OCI-LY1 (cell line): ENCODE data around the gene CEP57.

ENCODE experiments used
- H2AFZ ChIP-seq: fragments of 200-600 bp; sonication (generic), shearing (Covaris generic); 2 replicates; pipeline ENCODE4 v1.6.0; 2014; ENCODE audit warnings: antibody characterized with exemption, mild to moderate bottlenecking, low read length
- H3F3A ChIP-seq: fragments of 200-600 bp; sonication (generic), shearing (Covaris generic); 2 replicates; pipeline ENCODE4 v1.6.0; 2014; ENCODE audit warnings: mild to moderate bottlenecking, antibody characterized with exemption, low read length, moderate library complexity; ENCODE audit not compliant: insufficient read depth
- H3K27ac ChIP-seq: fragments of 200-600 bp; sonication (generic); 2 replicates; pipeline ENCODE4 v1.5.1; 2014; ENCODE audit warnings: low read length, mixed run types, mild to moderate bottlenecking, low read depth; ENCODE audit not compliant: poor library complexity, severe bottlenecking
- H3K27me3 ChIP-seq: fragments of 200-600 bp; sonication (generic); 2 replicates; pipeline ENCODE4 v1.6.0; 2014; ENCODE audit warnings: antibody characterized with exemption, mild to moderate bottlenecking, low read length, moderate library complexity; ENCODE audit not compliant: insufficient read depth
- H3K36me3 ChIP-seq: fragments of 200-600 bp; sonication (generic); 2 replicates; pipeline ENCODE4 v1.6.1; 2014; ENCODE audit warnings: mild to moderate bottlenecking, antibody characterized with exemption, low read length, moderate library complexity, mixed read lengths; ENCODE audit not compliant: insufficient read depth
- H3K4me1 ChIP-seq: fragments of 200-600 bp; sonication (generic); 2 replicates; pipeline ENCODE4 v1.5.1; 2014; ENCODE audit warnings: mild to moderate bottlenecking, low read length, moderate library complexity; ENCODE audit not compliant: insufficient read depth, severe bottlenecking
- H3K4me2 ChIP-seq: fragments of 200-600 bp; sonication (generic), shearing (Covaris generic); 2 replicates; pipeline ENCODE4 v1.6.1; 2014; ENCODE audit warnings: low read length
- H3K4me3 ChIP-seq: fragments of 200-600 bp; sonication (generic); 2 replicates; pipeline ENCODE4 v1.5.1; 2014; ENCODE audit warnings: low read length, low read depth, mild to moderate bottlenecking, mixed read lengths; ENCODE audit not compliant: poor library complexity, severe bottlenecking
- H3K79me2 ChIP-seq: fragments of 200-600 bp; shearing (Covaris generic); 2 replicates; pipeline ENCODE4 v1.6.1; 2016; ENCODE audit warnings: mixed run types, low read length, mixed read lengths; ENCODE audit not compliant: insufficient read depth
- H3K9ac ChIP-seq: fragments of 200-600 bp; sonication (generic), shearing (Covaris generic); 2 replicates; pipeline ENCODE4 v1.6.1; 2014; ENCODE audit warnings: mild to moderate bottlenecking, low read length, mixed read lengths
- H3K9me2 ChIP-seq: fragments of 200-600 bp; sonication (generic), shearing (Covaris generic); 2 replicates; pipeline ENCODE4 v1.6.1; 2014; ENCODE audit warnings: low read depth, mild to moderate bottlenecking, low read length, mixed read lengths
- H3K9me3 ChIP-seq: fragments of 200-600 bp; shearing (Covaris generic); 2 replicates; pipeline ENCODE4 v1.6.1; 2014; ENCODE audit warnings: low read length, mixed read lengths
- H4K20me1 ChIP-seq: fragments of 200-600 bp; sonication (generic), shearing (Covaris generic); 2 replicates; pipeline ENCODE4 v1.6.0; 2016; ENCODE audit warnings: mild to moderate bottlenecking, low read length; ENCODE audit not compliant: insufficient read depth
- EZH2 ChIP-seq: fragments of 200-600 bp; sonication (generic), shearing (Covaris generic); IDR thresholded peaks from 2 replicates; pipeline ENCODE4 v1.8.0; 2017; ENCODE audit warnings: borderline replicate concordance, mixed run types, mild to moderate bottlenecking, antibody characterized with exemption, low read length, moderate library complexity, mixed read lengths
- TF ChIP-seq, protein P1 (sequence below): fragments of 200-600 bp; sonication (generic), shearing (Covaris generic); IDR thresholded peaks from 2 replicates; pipeline ENCODE4 v1.5.1; 2017; ENCODE audit warnings: mild to moderate bottlenecking, antibody characterized with exemption, low read length, moderate library complexity, mixed read lengths

Gene CEP57

DNA sequence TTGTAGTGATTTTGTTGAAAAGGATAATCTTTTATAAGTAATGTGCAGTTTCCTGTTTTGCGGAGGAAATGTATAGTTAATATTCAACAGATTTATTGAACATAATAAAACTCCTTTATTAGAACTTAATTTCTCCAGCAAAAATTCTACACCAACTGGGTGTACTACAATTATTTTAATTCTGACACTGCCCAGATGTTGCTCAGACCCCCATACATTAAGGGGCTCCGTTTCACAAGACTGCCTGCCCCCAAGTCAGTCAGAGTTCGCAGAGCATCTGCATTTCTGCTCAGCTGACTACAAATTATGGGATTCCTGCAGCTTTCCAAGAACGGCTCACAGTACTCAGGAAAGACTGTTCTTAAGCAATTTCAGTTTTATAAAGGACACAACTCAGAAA is 6.2 kb downstream of the CEP57 start:
- Histone ChIP-seq H3K9me2 (no peaks in the 10 kb centered on the region), H3K4me1 (peaks cover 13% of the 10 kb centered on the region), H3K9me3 (no peaks in the 10 kb centered on the region), H3K36me3 (peaks cover 26% of the 10 kb centered on the region; the same call in 1 of the 2 replicates), H3K4me3 (no peak overlapping the region), H4K20me1 (no peaks in the 10 kb centered on the region), H2AFZ (no peak overlapping the region), H3K4me2 (no peak overlapping the region), H3F3A (no peaks in the 10 kb centered on the region), H3K79me2 (peaks cover 52% of the 10 kb centered on the region), H3K27ac (no peak overlapping the region), H3K9ac (no peak overlapping the region), H3K27me3 (no peaks in the 10 kb centered on the region)
- TF ChIP-seq EZH2: no peak
- TF ChIP-seq, protein P1, sequence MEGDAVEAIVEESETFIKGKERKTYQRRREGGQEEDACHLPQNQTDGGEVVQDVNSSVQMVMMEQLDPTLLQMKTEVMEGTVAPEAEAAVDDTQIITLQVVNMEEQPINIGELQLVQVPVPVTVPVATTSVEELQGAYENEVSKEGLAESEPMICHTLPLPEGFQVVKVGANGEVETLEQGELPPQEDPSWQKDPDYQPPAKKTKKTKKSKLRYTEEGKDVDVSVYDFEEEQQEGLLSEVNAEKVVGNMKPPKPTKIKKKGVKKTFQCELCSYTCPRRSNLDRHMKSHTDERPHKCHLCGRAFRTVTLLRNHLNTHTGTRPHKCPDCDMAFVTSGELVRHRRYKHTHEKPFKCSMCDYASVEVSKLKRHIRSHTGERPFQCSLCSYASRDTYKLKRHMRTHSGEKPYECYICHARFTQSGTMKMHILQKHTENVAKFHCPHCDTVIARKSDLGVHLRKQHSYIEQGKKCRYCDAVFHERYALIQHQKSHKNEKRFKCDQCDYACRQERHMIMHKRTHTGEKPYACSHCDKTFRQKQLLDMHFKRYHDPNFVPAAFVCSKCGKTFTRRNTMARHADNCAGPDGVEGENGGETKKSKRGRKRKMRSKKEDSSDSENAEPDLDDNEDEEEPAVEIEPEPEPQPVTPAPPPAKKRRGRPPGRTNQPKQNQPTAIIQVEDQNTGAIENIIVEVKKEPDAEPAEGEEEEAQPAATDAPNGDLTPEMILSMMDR: no peak

DNA sequence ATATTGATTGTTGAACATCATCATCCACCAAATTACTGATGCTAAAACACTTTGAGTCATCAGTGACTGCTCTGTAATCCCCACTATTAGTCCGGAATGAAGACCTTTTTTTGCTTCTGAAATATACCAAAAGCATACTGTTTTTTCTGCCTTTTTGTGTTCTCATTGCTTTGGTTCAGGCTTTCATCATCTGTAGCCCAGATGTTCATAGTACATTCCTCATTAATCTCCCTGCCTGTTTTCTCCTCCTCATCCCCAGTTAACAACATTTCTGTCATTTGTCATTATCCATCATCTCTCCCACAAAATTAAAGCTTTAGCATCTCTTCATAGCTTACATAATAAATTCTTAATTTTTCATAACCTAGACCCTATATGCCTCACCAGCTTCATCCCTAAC is 9.2 kb downstream of the CEP57 start:
- Histone ChIP-seq H3K36me3 (peaks cover 41% of the 10 kb centered on the region), H3K27me3 (no peaks in the 10 kb centered on the region), H3K9me3 (no peaks in the 10 kb centered on the region), H3K27ac (no peak overlapping the region), H3K9me2 (no peaks in the 10 kb centered on the region), H3F3A (no peaks in the 10 kb centered on the region), H3K79me2 (peaks cover 25% of the 10 kb centered on the region), H4K20me1 (no peaks in the 10 kb centered on the region), H3K9ac (no peak overlapping the region), H3K4me2 (no peak overlapping the region), H3K4me3 (no peak overlapping the region), H3K4me1 (no peaks in the 10 kb centered on the region), H2AFZ (no peak overlapping the region)
- TF ChIP-seq, protein P1: no peak
- TF ChIP-seq EZH2: no peak

DNA sequence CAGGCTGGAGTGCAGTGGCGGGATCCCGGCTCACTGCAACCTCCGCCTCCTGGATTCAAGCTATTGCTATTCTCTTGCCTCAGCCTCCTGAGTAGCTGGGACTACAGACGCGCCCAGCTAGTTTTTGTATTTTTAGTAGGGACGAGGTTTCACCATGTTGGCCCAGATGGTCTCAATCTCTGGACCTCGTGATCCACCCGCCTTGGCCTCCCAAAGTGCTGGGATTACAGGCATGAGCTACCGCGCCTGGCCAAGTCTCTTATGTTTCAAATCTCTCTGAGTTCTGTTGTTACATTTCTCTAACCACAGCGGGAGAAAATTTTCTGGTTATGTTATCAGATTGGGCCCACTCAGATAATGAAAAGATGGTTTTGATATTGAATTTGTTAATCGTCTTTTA is 10.1 kb downstream of the CEP57 start:
- no peak overlapping the region for H3K4me2 ChIP-seq
- H3K27ac ChIP-seq: no peak overlapping the region
- no peaks in the 10 kb centered on the region for H3K9me2 ChIP-seq
- no peak overlapping the region for H3K9ac ChIP-seq
- no peak for TF ChIP-seq EZH2
- TF ChIP-seq, protein P1: no peak
- no peak overlapping the region for H2AFZ ChIP-seq
- H3F3A ChIP-seq: no peaks in the 10 kb centered on the region
- H3K9me3 ChIP-seq: no peaks in the 10 kb centered on the region
- peaks cover 49% of the 10 kb centered on the region for H3K36me3 ChIP-seq
- no peak overlapping the region for H3K4me3 ChIP-seq
- H3K79me2 ChIP-seq: peaks cover 16% of the 10 kb centered on the region; the same call in 1 of the 2 replicates
- H3K4me1 ChIP-seq: no peaks in the 10 kb centered on the region
- no peaks in the 10 kb centered on the region for H4K20me1 ChIP-seq
- H3K27me3 ChIP-seq: no peaks in the 10 kb centered on the region
